Measurements from ENCODE around the gene IL23A. TPM values are rescaled to one million over a fixed set of nuclear protein-coding genes. Genes with fewer than 3 reads are reported as not detected.

IL23A gene, protein sequence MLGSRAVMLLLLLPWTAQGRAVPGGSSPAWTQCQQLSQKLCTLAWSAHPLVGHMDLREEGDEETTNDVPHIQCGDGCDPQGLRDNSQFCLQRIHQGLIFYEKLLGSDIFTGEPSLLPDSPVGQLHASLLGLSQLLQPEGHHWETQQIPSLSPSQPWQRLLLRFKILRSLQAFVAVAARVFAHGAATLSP
- not detected in 2 replicates for total RNA-seq

GRCh38 chr12:56338308-56339157, at the start of gene IL23A:
TSS of gene IL23A (plus strand) at chr12:56338884. CDS start at chr12:56339045, 161 bp downstream.

DNA sequence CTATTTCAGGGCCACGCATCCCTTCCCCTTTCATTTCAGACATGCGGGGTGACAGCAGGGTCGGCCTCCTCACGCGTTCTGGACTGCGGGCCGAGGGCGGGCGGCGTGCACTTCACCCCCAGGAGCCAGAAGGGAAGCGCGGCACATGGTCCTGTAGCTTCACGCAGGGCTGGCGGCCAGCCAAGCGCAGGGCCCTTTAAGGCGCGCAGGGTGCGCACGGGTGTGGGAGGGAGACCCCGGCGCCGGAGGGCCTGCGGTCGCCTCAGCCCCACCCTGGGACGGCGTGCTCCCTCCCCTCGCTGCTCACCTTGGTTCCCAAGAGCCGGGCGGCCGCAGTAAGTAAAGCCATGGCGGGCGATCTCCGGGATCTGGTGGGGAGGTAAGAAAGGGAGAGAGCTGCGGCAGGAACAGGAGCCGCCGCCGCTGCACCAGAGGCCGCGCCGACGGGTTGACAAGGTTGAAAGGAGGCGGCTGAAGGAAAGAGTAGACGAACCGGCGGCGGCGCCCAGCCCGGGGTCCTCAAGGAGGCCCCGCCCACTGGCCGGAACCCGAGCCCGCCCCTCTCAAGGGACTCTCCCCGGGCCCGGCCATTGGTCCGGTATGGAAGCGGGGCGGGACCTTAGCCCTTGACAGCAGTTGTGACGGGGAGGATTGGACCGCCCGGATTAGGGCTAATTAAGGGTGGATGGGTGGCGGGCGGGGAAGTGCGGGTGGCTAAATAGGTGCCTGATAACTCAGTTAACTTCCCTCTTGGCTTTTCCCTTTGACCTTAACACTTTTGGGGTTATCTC, 38.6 kb upstream of the IL23A start, which contains the start of gene CS:
Gene CS (minus strand): TSS at position 478 of the 791 bp plus-strand sequence. CDS start 129 bp downstream, at position 349.

GRCh38 chr12:56315622-56316473, 22.8 kb upstream of the IL23A start, which contains the start of gene CNPY2:
TSS of gene CNPY2 (minus strand) at chr12:56315988. CDS start at chr12:56315217, 771 bp downstream.

DNA sequence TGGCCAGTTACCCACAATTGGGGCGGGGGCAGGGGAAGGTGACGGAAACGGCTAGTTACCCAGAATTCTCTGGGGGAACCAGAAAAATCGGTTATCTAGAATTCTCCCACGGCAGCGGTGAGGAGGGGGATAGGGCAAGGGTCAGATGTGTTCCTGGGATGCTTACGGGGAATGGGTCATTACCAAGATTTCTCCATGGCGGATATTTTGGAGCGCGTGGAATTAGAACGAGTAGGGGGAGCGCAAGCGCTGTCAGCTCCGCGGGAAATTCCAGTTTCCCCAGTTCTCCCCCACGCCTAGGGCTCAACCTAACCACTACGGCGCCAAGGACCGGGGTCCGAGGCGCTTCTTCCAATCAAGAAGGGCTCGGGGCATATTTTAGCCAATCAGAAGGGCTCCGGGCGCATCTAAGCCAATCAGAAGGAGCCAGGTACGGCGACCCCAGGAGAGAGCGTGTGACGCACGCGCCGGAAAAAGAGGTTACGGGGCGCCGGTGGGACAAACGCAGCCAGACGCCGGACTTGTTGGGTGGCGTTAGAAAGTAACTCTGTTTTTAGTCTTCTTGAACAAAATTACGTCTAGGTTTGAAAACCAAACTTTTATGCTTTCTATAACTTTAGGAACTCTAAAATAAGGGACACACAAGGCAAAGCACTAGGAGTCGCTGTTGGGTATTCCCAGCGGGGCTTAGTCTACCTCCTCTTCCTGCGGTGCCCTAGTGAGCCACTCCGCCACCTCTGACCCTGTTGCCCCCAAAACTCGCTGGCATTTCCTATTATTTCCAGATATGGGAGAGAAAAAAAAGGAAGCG, 4.8 kb upstream of the IL23A start, which contains the start of gene PAN2:
Gene PAN2 (minus strand): TSS at position 322 of the 811 bp plus-strand sequence. CDS start 906 bp downstream, outside the sequence.

GRCh38 chr12:56359851-56360767, 21.4 kb downstream of the IL23A start, which contains the start of gene STAT2:
TSS of gene STAT2 (minus strand) at chr12:56360107. CDS start at chr12:56356571, 3,536 bp downstream.

DNA sequence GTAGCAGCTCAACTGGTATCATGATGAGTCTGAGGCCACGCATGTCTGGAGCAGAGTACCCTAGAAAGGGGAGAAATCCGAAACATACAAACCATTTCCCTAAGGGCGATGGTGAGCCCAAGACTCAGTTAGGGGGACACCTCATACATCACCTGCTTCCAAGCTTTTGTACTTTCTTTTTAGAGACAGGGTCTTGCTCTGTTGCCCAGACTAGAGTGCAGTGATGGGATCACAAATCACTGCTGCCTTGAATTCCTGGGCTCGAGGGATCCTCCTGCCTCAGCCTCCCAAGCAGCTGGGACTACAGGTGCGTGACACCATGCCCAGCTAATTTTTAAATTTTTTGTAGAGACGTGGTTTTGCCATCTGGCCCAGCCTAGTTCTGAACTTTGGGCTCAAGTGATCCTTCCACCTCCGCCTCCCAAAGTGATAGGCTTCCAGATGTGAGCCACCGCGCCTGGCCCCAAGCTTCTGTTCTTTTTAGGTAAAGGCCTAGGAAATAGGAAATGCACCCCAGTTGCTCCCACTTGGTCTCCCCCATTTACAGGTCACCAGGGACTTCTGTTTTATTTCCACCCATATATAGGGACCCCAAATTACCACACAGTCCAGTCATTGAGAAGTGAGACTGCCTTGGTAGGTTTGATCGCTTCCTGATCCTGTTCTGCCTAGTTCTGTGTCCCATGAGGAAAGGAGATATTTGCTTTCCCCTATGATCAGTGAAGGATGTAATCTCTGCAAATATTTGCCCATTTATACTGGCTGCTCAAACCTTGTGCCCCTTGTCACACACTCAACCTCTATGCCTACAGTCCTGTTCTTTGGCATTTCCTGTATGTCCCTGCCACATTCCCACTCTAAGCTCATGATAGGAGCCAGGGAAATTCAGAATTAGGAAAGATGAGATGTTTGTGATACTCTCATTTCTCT, 23.7 kb downstream of the IL23A start, which contains the start of gene APOF:
Gene APOF (minus strand): TSS at position 728 of the 930 bp plus-strand sequence. CDS start 112 bp downstream, at position 616.

Other genes with a start within 250 kb of the IL23A start
- gene PA2G4, start 234.3 kb upstream of the IL23A start, total RNA-seq = 69.7 and 70.5 TPM in 2 replicates
- 4,540 and 5,963 TPM in 2 replicates for gene RPL41, start 222.3 kb upstream of the IL23A start, total RNA-seq
- 2.2 and 3.4 TPM in 2 replicates for gene ZC3H10, start 220.6 kb upstream of the IL23A start, total RNA-seq
- 104 and 207 TPM in 2 replicates for gene ESYT1, start 210.6 kb upstream of the IL23A start, total RNA-seq
- 68.7 and 103 TPM in 2 replicates for gene MYL6B, start 186.3 kb upstream of the IL23A start, total RNA-seq
- gene MYL6, start 180.5 kb upstream of the IL23A start, total RNA-seq = 1,218 and 3,228 TPM in 2 replicates
- 30.8 and 40.4 TPM in 2 replicates for gene SMARCC2, start 149.4 kb upstream of the IL23A start, total RNA-seq
- 69.4 and 113 TPM in 2 replicates for gene RNF41, start 117.0 kb upstream of the IL23A start, total RNA-seq
- gene NABP2, start 114.5 kb upstream of the IL23A start, total RNA-seq = 29.3 and 31.5 TPM in 2 replicates
- not detected in 2 replicates for gene SLC39A5, start 108.8 kb upstream of the IL23A start, total RNA-seq
- gene ANKRD52, start 80.5 kb upstream of the IL23A start, total RNA-seq = 15.3 and 23.5 TPM in 2 replicates
- 12.5 and 13.9 TPM in 2 replicates for gene COQ10A, start 71.9 kb upstream of the IL23A start, total RNA-seq
- 75.0 and 76.6 TPM in 2 replicates for gene CS, start 38.6 kb upstream of the IL23A start, total RNA-seq
- gene CNPY2, start 22.9 kb upstream of the IL23A start, total RNA-seq = 77.7 and 92.1 TPM in 2 replicates
- 14.1 and 19.2 TPM in 2 replicates for gene PAN2, start 4.9 kb upstream of the IL23A start, total RNA-seq
- gene STAT2, start 21.2 kb downstream of the IL23A start, total RNA-seq = 128 and 161 TPM in 2 replicates
- not detected in 2 replicates for gene APOF, start 24.0 kb downstream of the IL23A start, total RNA-seq
- 2.5 and 6.8 TPM in 2 replicates for gene TIMELESS, start 110.5 kb downstream of the IL23A start, total RNA-seq
- gene MIP, start 115.8 kb downstream of the IL23A start, total RNA-seq = not detected in 2 replicates
- 0.51 and 1.3 TPM in 2 replicates for gene SPRYD4, start 129.7 kb downstream of the IL23A start, total RNA-seq
- gene GLS2, start 149.3 kb downstream of the IL23A start, total RNA-seq = not detected in 2 replicates
- gene RBMS2, start 182.9 kb downstream of the IL23A start, total RNA-seq = 12.6 and 15.2 TPM in 2 replicates

Measured in pericardium fibroblast (primary cell).